Activated CD4-positive, alpha-beta T cell treated with anti-CD3 and anti-CD28 coated beads for 4 hours (primary cell): ENCODE data around the gene TSC22D3.
A peak's percentile ranks its signal among the peaks of the same experiment; 100 is the strongest.

Experiments used
- DNase-seq, 2 donors: peaks; one replicate each; pipeline ENCODE4 v3.0.0-alpha.2; 2020

TSC22D3 gene

DNA sequence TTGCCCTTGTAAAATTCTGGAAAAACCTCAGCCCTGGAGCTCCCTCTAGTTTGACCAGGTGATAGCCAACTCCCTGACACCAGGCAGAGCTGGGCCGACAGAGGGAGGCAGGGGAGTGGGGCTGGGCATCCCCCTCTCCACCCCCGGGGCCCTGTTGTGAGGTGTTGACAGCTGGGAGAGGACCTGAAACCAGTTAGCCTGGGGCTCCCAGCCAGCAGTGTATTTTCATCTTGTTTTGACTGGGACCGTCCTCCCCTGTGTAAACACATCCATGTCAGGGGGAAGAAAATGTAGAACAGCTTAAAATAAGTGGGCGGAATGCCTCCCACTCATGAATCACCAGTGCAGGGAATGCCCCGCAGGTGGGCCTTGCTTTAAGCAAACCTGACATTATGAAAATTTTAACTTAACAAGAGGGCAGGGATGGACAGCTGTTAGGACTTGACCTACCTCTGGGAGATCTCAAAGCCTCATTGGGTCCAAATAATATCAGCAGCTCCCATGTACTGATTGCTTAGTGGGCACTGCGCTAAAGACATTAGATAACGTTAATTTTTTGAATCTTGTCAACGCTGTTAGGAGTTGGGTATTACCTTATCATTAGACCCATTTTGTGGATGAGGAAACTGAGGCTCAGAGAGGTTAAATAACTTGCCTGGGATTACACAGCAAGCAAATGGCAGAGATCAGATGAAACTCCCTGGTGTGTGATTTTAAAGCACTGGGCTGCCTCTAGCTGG, 45.9 kb downstream of the TSC22D3 start:
- no peak for DNase-seq

DNA sequence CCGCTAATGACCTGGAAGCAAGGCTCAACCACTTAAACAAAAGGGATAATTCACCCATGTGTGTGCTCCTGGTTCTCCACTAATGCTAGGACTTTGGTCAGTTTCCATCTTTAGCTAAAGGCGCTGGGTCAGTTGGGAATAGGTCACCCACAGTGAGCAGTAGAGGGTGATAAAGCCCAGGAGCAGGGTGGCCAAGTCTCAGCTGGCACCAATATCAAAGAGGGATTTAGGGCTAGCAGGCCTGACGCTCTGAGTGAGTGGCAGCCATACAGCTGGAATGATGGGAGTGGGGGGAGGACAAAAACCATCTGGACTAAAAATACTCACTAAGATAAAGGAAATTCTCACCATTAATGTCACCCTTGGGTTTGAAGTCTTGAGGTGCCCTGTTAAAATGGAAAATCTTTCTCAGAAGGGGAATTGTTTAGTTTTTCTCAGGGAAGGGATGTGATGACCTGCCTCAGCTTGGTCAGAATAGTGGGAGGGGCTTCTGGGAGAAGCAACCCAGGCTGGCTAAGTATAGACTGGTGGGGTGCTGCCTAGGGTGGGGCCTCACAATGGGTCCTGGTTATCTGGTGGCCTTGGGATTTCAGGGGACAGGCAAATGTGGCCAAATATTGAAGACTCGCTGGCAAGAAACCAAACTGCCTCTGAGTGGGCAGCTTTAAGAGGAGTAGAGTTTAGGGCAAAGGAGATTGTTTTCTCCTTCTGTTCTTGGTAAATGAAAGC, 47.1 kb downstream of the TSC22D3 start:
- no peak for DNase-seq

GRCh38 chrX:107726816-107727534, 48.6 kb downstream of the TSC22D3 start:
- DNase-seq, result no peak

DNA sequence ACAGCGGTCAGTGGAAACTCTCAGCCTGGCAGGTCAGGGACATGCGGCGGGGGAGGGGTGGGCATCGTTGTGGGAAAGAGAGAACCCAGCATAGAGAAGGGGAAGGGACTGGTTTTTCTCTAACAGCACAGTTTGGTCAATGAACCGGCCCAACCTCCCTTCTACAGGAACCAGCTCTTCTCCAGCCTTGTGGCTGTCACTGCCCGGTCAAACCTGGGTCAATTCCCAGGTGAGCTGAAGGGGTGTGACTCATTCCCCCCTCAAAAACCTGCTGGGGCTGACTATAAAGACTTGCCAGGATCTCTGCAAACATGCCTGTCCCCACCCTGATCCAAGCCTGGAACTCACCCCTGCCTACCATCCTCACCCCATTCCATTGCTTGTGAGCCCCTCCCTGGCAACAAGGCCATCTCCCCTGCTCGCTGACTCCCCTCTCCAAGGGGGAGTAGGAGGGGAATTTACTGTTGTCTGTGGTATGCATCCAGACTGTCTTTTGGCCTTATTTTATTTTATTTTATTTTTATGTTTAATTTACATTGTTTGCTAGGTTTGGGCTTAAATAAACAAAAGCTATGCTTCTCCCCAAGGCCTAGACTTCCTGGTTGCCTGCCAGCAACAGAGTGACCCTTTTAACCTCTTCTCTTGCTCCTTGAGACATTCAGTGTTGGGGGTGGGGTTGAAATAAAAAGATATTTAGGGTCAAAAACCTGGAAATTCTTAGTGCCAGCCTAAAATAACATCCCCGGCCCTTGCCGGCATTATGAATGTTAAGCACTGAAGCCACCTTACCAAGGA, 49.6 kb downstream of the TSC22D3 start:
- no peak for DNase-seq

- DNase-seq, result no peak
Observed at GRCh38 chrX:107724653-107725052, 50.9 kb downstream of the TSC22D3 start.

DNA sequence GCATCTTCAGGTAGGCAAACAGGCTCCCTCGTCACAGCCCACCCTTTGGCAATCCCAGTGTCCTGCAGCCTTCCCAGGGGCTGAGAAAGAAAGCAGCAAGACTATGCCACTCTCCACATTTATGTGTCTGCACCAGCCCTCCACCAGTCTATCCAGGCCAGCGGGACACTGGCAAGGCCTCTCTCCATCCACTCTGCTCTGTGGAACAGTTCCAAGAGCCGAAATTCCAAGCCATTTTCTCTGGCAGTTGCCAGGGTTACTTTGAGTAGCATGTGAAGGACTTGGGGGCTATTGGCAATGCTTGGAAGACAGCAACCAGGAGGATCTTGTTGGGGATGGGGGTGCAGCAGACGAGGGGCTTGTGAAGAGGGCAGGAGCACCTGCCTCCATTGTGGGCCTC, 52.1 kb downstream of the TSC22D3 start:
- no peak for DNase-seq

GRCh38 chrX:107721966-107722707, 53.5 kb downstream of the TSC22D3 start:
- DNase-seq, result no peak

DNA sequence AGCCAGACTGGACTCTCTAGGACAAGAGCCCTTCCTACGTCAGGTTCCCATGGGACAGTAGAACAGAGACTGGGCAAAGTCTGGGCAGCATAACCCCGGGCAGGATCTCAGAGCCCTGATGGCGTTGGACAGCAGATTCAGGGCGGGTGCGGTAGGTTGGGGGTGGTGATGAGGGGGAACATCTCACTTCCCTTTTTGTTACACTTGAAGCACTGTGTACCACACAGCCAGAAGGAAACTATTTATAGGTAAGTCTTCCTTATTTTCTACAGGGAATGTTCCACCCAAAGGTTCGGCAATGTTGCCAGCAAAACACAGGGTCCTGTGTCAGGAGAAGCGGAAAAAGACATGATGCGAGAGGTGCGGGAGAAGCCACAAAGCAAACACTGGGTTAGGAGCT, 54.3 kb downstream of the TSC22D3 start:
- no peak for DNase-seq

DNA sequence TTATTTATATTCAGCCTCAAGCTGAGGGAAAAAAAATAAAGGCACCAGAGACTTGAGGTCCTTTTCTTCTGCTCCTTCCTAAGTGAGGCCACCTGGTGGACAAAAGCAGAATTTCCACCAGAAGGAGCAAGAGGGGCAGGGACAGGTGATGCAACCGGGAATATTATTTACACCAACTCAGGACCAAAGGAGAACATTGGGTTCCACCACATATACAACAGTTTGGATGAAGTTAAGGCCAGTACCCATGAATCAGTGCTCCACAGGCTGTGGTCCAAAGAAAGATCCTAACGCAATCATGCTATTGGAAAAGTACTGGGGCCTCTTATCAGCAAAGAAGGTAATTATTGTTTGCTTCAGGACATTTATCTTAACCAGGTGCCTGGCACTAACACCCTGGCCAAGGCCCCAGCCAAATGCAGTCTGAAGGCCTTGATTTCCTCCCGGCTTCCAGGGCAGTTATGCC, 57.4 kb downstream of the TSC22D3 start:
- DNase-seq, result peak; percentile 54 to 82

GRCh38 chrX:107716816-107717700, 58.5 kb downstream of the TSC22D3 start:
- peak; percentile 80 to 81 for DNase-seq

- no peak for DNase-seq
Observed at GRCh38 chrX:107716118-107716684, 59.4 kb downstream of the TSC22D3 start.

DNA sequence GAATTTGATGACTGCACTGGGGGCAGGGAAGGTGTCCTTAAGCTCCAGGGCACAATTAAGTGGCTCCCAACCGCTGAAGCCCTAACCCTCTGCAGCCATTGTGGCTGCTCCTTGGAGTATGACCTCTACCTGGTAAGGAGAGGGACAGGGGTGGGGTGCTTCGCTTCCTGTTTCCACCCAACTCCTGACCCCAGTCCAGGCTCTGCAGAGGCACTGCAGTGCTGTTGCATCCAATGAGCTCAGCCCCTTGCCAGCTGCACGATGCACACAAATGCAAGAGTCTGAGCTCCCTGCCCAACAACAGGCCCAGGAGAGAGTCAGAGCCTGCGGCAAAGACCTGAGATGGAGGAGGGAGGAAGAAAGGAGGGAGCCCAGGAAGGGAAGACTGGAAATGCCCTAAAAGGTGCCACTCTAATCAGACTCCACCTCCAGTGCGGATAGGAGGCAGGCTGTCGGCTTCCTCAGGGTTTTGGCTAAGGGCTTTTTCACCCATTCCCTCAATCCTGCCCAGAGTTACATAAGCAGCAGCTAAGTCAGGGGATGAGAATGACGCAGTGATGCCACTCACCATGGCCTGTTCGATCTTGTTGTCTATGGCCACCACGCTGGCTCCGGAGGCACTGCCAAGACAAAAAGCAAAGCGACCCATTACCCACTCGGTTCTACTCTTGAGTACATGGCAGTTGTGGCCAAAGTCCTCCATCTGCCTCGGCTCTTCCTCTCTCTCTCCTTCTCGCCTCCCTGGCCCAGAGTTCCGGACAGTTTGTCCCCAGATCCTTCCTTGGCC, 60.1 kb downstream of the TSC22D3 start:
- no peak for DNase-seq

DNA sequence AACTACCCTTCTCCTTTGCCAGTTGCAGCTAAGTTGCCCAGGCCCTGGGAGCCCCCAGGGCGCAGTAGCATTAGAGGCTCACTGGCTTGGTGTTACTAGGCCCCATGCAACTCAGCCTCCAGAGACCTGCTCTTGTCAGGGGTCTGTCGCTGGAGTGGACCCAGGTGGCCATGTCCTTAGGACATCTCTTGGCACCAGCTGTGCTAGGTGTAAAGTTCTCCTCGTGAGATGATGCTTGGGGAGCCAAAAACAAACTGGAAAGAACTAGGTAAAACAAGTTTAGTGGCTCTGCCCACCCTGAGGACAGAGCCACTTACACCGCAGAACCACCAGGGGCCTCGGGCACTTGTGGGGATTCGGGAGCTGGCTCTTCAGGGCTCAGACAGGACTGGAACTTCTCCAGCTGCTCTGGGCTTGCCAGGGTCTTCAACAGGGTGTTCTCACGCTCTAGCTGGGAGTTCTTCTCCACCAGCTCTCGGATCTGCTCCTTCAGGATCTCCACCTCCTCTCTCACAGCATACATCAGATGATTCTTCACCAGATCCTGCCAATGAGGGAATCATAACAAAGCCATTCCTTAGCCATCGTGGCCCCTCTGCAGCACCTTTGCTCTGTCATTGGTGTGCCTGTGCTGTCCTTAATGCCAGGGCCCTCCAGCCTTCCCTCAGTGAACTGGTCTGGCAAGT, 61.2 kb downstream of the TSC22D3 start:
- DNase-seq, result no peak

GRCh38 chrX:107713543-107714205, 61.9 kb downstream of the TSC22D3 start:
- no peak for DNase-seq

GRCh38 chrX:107713203-107713542, 62.4 kb downstream of the TSC22D3 start:
- no peak for DNase-seq

- DNase-seq, result no peak
Observed at GRCh38 chrX:107712231-107713202, 63.1 kb downstream of the TSC22D3 start.

DNA sequence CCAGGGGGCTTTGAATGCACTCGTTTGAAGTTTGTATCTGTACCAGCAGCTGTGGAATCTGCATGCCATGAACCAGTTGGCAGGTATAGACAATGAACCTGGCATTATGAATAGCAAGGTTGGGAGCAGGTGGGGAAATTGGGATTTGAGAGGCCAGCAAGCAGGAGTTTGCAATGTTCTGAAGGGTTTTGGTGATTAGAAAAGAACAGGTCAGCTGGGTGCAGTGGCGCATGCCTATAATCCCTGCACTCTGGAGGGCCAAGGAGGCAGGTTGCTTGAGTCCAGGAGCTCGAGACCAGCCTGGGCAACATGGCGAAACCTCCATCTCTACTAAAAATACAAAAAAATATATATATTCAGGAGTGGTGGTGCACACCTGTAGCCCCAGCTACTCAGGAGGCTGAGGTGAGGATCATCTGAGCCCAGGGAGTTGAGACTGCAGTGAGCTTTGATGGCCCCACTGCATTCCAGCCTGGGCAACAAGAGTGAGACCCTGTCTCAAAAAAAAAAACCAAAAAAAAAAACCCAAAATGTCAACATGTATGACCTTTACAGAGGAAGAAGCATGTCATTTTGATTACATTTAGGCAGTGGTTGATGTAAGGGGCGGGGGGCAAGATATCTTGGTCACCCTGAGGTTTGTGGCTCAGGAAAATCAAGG, 63.9 kb downstream of the TSC22D3 start:
- no peak for DNase-seq
